ENCODE measurements around the gene HES7. TPM values are rescaled to one million over a fixed set of nuclear protein-coding genes. Genes with fewer than 3 reads are reported as not detected.

The HES7 gene
- total and polyA plus RNA-seq, 9 of the 15 experiments (the other 6 are each of a cell fraction or from before 2014, with no cell fraction given) = 0.03 to 1.7 (median 0.14) TPM; not detected in 1

DNA sequence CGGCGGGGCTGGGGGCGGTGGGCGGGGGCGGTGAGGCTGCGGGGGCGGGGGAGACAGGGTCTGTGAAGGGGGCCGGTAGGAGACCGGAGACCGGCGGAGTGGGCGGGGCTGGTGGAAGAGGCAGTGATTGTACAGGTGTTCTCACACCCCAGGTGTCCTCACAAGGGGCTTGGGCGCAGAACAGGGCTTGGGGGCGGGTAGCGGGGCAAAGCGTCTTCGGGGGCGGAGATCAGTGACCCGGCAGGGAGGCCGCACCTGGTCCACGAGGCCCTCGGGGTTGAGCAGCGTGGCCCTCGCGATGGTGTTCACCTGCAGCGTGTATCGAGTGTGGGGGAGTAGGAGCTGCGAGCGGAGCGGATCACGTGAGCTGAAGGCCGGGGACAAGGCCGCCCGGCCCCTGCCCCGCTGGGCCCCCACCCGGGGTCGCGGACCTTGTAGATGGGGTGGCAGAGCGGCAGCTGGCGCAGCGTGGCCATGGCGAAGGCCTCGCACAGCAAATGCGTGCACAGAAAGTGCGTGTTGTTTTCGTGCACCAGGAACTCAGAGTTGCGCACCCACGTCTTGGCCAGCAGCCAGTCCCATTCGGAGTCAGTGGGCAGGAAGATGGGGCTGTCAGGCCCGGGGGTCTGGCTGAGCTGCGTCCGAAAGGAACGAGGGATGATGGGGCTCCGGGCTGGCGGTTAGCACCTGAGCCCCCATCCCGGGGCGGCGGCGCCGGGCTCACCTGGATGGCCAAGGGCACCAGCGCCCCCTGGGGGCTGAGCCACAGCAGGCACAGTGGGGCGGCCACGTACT is 14.0 kb downstream of the HES7 start (continued):
- TF ChIP-seq CLOCK (CRISPR knock-in tag; IDR thresholded peaks at IDR 0.05; ENCODE audit: borderline replicate concordance) = no peak
- TF ChIP-seq ZNF140 (CRISPR knock-in tag; IDR thresholded peaks at IDR 0.05) = no peak
- no peak for TF ChIP-seq MIER1 (IDR thresholded peaks at IDR 0.05; ENCODE audit: low read depth)
- TF ChIP-seq, protein P1, sequence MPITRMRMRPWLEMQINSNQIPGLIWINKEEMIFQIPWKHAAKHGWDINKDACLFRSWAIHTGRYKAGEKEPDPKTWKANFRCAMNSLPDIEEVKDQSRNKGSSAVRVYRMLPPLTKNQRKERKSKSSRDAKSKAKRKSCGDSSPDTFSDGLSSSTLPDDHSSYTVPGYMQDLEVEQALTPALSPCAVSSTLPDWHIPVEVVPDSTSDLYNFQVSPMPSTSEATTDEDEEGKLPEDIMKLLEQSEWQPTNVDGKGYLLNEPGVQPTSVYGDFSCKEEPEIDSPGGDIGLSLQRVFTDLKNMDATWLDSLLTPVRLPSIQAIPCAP (CRISPR knock-in tag; IDR thresholded peaks at IDR 0.05; ENCODE audit: borderline replicate concordance) = no peak
- no peak for TF ChIP-seq ZNF583 (CRISPR knock-in tag; IDR thresholded peaks at IDR 0.05)
- TF ChIP-seq CBFB (CRISPR knock-in tag; IDR thresholded peaks at IDR 0.05) = peak; percentile 28; the same call in 1 of the 2 replicates
- TF ChIP-seq ZFP36 (IDR thresholded peaks at IDR 0.05; ENCODE audit: low read depth, low read length, partially characterized antibody) = no peak
- TF ChIP-seq, protein P2, sequence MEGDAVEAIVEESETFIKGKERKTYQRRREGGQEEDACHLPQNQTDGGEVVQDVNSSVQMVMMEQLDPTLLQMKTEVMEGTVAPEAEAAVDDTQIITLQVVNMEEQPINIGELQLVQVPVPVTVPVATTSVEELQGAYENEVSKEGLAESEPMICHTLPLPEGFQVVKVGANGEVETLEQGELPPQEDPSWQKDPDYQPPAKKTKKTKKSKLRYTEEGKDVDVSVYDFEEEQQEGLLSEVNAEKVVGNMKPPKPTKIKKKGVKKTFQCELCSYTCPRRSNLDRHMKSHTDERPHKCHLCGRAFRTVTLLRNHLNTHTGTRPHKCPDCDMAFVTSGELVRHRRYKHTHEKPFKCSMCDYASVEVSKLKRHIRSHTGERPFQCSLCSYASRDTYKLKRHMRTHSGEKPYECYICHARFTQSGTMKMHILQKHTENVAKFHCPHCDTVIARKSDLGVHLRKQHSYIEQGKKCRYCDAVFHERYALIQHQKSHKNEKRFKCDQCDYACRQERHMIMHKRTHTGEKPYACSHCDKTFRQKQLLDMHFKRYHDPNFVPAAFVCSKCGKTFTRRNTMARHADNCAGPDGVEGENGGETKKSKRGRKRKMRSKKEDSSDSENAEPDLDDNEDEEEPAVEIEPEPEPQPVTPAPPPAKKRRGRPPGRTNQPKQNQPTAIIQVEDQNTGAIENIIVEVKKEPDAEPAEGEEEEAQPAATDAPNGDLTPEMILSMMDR (IDR thresholded peaks at IDR 0.05 in 2 of 3, conservative IDR thresholded peaks at IDR 0.05 in 1 of 3; ENCODE audit: insufficient read depth in 2 of 3, low read depth in 1 of 3, low read length in 3 of 3) = peak; percentile 77 to 90 (median 84)
- peak in 1 of 3 experiments; percentile 29 for TF ChIP-seq YY1 (IDR thresholded peaks at IDR 0.05; ENCODE audit: borderline replicate concordance in 1 of 3, control insufficient read depth in 1 of 3, extremely low read depth in 1 of 3, insufficient read depth in 3 of 3, insufficient read length in 1 of 3, insufficient replicate concordance in 2 of 3, low read depth in 1 of 3, low read length in 2 of 3)
- TF ChIP-seq ZNF3 (CRISPR knock-in tag; IDR thresholded peaks at IDR 0.05) = no peak
- TF ChIP-seq, protein P3, sequence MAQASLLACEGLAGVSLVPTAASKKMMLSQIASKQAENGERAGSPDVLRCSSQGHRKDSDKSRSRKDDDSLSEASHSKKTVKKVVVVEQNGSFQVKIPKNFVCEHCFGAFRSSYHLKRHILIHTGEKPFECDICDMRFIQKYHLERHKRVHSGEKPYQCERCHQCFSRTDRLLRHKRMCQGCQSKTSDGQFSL (CRISPR knock-in tag; IDR thresholded peaks at IDR 0.05) = no peak
- TF ChIP-seq, protein P3 (tag; IDR thresholded peaks at IDR 0.05) = no peak
- TF ChIP-seq KAT8 (IDR thresholded peaks at IDR 0.05; ENCODE audit: low read depth) = no peak
- peak; percentile 58 for TF ChIP-seq BHLHE40 (IDR thresholded peaks at IDR 0.05; ENCODE audit: low read length)
- TF ChIP-seq RNF2 (IDR thresholded peaks at IDR 0.05) = no peak

Data from K562 (cell line).